Measurements from ENCODE around the gene PDZRN3. TPM values are rescaled to one million over a fixed set of nuclear protein-coding genes. Genes with fewer than 3 reads are reported as not detected.

Gene PDZRN3
- total and polyA plus RNA-seq, 4 donors, result 0.69 to 1.8 (median 0.92) TPM

GRCh38 chr3:73453666-73454065 lies 171.1 kb downstream of the PDZRN3 start:
- 79% methylated on average over 4 of the region's 4 CpGs for WGBS
- Histone ChIP-seq H3K27ac (ENCODE audit: low read depth in 1 of 2, low read length in 2 of 2) (no peak overlapping the region), H3K27me3 (ENCODE audit: control insufficient read depth in 4 of 4, insufficient read depth in 4 of 4, low read length in 3 of 4) (no peaks in the 10 kb centered on the region), H3K4me3 (ENCODE audit: low read depth in 1 of 3, low read length in 3 of 3) (no peak overlapping the region), H3K9me3 (ENCODE audit: control insufficient read depth in 4 of 4, low read length in 3 of 4) (no peaks in the 10 kb centered on the region), H3K4me1 (ENCODE audit: control insufficient read depth in 4 of 4, insufficient read depth in 4 of 4, low read length in 3 of 4) (no peaks in the 10 kb centered on the region), H3K36me3 (ENCODE audit: control insufficient read depth in 4 of 4, insufficient read depth in 3 of 4, low read depth in 1 of 4, low read length in 3 of 4) (no peaks in the 10 kb centered on the region), H3K9ac (ENCODE audit: low read depth in 1 of 2, low read length in 2 of 2) (no peak overlapping the region)
- DNase-seq (ENCODE audit: low spot score), result no peak
- TF ChIP-seq TAF1 (conservative IDR thresholded peaks at IDR 0.05) (no peak), FOXA1 (IDR thresholded peaks at IDR 0.05) (no peak), JUND (IDR thresholded peaks at IDR 0.05) (no peak), EGR1 (IDR thresholded peaks at IDR 0.05; ENCODE audit: low read depth in 2 of 2) (no peak), FOXA2 (IDR thresholded peaks at IDR 0.05) (no peak)

GRCh38 chr3:73452729-73453128 lies 172.0 kb downstream of the PDZRN3 start:
- H3K27me3 ChIP-seq (ENCODE audit: control insufficient read depth in 4 of 4, insufficient read depth in 4 of 4, low read length in 3 of 4), result no peaks in the 10 kb centered on the region
- H3K4me3 ChIP-seq (ENCODE audit: low read depth in 1 of 3, low read length in 3 of 3), result no peak overlapping the region
- no peaks in the 10 kb centered on the region for H3K36me3 ChIP-seq (ENCODE audit: control insufficient read depth in 4 of 4, insufficient read depth in 3 of 4, low read depth in 1 of 4, low read length in 3 of 4)
- WGBS, result 86% methylated on average over 3 of the region's 3 CpGs
- H3K9me3 ChIP-seq (ENCODE audit: control insufficient read depth in 4 of 4, low read length in 3 of 4), result no peaks in the 10 kb centered on the region
- no peak overlapping the region for H3K27ac ChIP-seq (ENCODE audit: low read depth in 1 of 2, low read length in 2 of 2)
- TF ChIP-seq RAD21 (IDR thresholded peaks at IDR 0.05), result no peak
- TF ChIP-seq, protein P1, sequence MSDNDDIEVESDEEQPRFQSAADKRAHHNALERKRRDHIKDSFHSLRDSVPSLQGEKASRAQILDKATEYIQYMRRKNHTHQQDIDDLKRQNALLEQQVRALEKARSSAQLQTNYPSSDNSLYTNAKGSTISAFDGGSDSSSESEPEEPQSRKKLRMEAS (IDR thresholded peaks at IDR 0.05), result no peak
- no peak for TF ChIP-seq EGR1 (IDR thresholded peaks at IDR 0.05; ENCODE audit: low read depth in 2 of 2)
- no peak for TF ChIP-seq HNF4G (IDR thresholded peaks at IDR 0.05)
- TF ChIP-seq GABPA (IDR thresholded peaks at IDR 0.05 in 1 of 2, conservative IDR thresholded peaks at IDR 0.05 in 1 of 2), result no peak
- no peak for TF ChIP-seq NR2F2 (IDR thresholded peaks at IDR 0.05)
- no peak for TF ChIP-seq RXRA (IDR thresholded peaks at IDR 0.05)
- TF ChIP-seq FOXA1 (IDR thresholded peaks at IDR 0.05), result no peak
- TF ChIP-seq, protein P2, sequence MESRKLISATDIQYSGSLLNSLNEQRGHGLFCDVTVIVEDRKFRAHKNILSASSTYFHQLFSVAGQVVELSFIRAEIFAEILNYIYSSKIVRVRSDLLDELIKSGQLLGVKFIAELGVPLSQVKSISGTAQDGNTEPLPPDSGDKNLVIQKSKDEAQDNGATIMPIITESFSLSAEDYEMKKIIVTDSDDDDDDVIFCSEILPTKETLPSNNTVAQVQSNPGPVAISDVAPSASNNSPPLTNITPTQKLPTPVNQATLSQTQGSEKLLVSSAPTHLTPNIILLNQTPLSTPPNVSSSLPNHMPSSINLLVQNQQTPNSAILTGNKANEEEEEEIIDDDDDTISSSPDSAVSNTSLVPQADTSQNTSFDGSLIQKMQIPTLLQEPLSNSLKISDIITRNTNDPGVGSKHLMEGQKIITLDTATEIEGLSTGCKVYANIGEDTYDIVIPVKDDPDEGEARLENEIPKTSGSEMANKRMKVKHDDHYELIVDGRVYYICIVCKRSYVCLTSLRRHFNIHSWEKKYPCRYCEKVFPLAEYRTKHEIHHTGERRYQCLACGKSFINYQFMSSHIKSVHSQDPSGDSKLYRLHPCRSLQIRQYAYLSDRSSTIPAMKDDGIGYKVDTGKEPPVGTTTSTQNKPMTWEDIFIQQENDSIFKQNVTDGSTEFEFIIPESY (IDR thresholded peaks at IDR 0.05), result no peak
- TF ChIP-seq SP1 (IDR thresholded peaks at IDR 0.05), result no peak
- no peak for TF ChIP-seq JUND (IDR thresholded peaks at IDR 0.05)
- H3K9ac ChIP-seq (ENCODE audit: low read depth in 1 of 2, low read length in 2 of 2), result no peak overlapping the region
- DNase-seq (ENCODE audit: low spot score), result no peak
- no peaks in the 10 kb centered on the region for H3K4me1 ChIP-seq (ENCODE audit: control insufficient read depth in 4 of 4, insufficient read depth in 4 of 4, low read length in 3 of 4)

DNA sequence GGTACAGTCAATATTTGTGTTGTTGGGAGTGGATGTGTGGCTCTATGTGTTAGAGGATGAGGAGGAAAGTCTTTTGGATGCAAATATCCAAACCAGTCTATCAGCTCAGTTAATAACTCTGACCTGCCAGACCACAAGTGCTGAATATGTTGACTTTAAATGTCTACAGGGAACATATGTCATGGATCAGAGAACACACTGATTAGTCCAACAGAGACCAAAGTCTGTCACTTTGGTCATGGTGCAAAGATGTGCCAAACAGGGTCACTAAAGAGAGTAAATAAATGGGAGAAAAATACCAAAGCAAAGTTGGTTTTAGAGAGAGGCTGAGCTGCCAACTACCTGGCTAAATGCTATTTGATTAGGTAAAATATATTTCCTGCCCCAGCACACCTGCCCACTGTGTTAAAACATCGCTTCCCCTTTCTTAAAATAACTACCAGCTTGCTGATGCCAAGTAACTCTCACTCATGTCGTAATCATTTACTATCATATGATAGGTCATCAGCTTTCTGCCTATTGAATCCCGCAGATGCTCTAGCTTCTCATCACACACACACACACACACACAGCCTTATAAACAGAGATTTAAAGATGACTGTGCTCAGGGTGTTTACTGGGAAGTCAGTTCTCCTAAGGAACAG lies 173.3 kb downstream of the PDZRN3 start:
- no peaks in the 10 kb centered on the region for H3K4me1 ChIP-seq (ENCODE audit: control insufficient read depth in 4 of 4, insufficient read depth in 4 of 4, low read length in 3 of 4)
- DNase-seq (ENCODE audit: low spot score), result no peak
- H3K9me3 ChIP-seq (ENCODE audit: control insufficient read depth in 4 of 4, low read length in 3 of 4), result no peaks in the 10 kb centered on the region
- H3K27me3 ChIP-seq (ENCODE audit: control insufficient read depth in 4 of 4, insufficient read depth in 4 of 4, low read length in 3 of 4), result no peaks in the 10 kb centered on the region
- no peak for TF ChIP-seq RXRA (IDR thresholded peaks at IDR 0.05)
- TF ChIP-seq SP1 (IDR thresholded peaks at IDR 0.05), result no peak
- no peak for TF ChIP-seq ATF3 (IDR thresholded peaks at IDR 0.05)
- no peak for TF ChIP-seq JUND (IDR thresholded peaks at IDR 0.05)
- no peak for TF ChIP-seq CTCF (IDR thresholded peaks at IDR 0.05; ENCODE audit: low read depth, low read length, missing input control)
- TF ChIP-seq EGR1 (IDR thresholded peaks at IDR 0.05; ENCODE audit: low read depth in 2 of 2), result no peak
- no peak for TF ChIP-seq HNF4G (IDR thresholded peaks at IDR 0.05)
- no peak for TF ChIP-seq FOXA2 (IDR thresholded peaks at IDR 0.05)
- no peak for TF ChIP-seq RAD21 (IDR thresholded peaks at IDR 0.05)
- no peak for TF ChIP-seq YY1 (IDR thresholded peaks at IDR 0.05)
- no peak for TF ChIP-seq GABPA (IDR thresholded peaks at IDR 0.05 in 1 of 2, conservative IDR thresholded peaks at IDR 0.05 in 1 of 2)
- TF ChIP-seq NR2F2 (IDR thresholded peaks at IDR 0.05), result no peak
- no peak for TF ChIP-seq HNF4A (conservative IDR thresholded peaks at IDR 0.05)
- TF ChIP-seq FOXA1 (IDR thresholded peaks at IDR 0.05), result no peak
- TF ChIP-seq, protein P2 (IDR thresholded peaks at IDR 0.05), result no peak
- TF ChIP-seq TAF1 (conservative IDR thresholded peaks at IDR 0.05), result no peak
- TF ChIP-seq, protein P1 (IDR thresholded peaks at IDR 0.05), result no peak
- no peak overlapping the region for H3K27ac ChIP-seq (ENCODE audit: low read depth in 1 of 2, low read length in 2 of 2)
- no peak overlapping the region for H3K4me3 ChIP-seq (ENCODE audit: low read depth in 1 of 3, low read length in 3 of 3)
- WGBS, result 63% methylated on average over 3 of the region's 3 CpGs
- no peak overlapping the region for H3K9ac ChIP-seq (ENCODE audit: low read depth in 1 of 2, low read length in 2 of 2)
- H3K36me3 ChIP-seq (ENCODE audit: control insufficient read depth in 4 of 4, insufficient read depth in 3 of 4, low read depth in 1 of 4, low read length in 3 of 4), result no peaks in the 10 kb centered on the region
